NCI-H187 (cell line): ENCODE data around the gene ELAPOR2.
"Not testable (repeated sequence)": the region's sequence is repeated elsewhere in the genome, so short reads cannot be mapped to it uniquely, and the experiment has no call there.

ENCODE experiments used
- DNase-seq, 2 experiments: peaks; one replicate each; lab custom pipeline; 2025; lab: John Stamatoyannopoulos, UW

Gene ELAPOR2

DNA sequence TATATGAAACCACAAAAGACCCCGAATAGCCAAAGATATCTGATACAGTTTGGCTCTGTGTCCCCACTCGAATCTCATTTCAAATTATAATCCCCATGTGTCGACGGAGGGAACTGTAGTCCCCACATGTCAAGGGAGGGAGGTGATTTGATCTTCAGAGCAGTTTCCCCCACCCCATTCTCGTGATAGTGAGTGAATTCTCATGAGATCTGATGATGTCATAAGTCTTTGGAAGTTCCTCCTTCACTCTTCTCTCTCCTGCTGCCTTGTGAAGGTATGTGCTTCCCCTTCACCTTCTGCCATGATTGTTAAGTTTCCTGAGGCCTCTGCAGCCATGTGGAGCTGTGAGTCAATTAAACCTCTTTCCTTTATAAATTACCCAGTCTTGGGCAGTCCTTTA lies 13.0 kb downstream of the ELAPOR2 start:
- no peak for DNase-seq

DNA sequence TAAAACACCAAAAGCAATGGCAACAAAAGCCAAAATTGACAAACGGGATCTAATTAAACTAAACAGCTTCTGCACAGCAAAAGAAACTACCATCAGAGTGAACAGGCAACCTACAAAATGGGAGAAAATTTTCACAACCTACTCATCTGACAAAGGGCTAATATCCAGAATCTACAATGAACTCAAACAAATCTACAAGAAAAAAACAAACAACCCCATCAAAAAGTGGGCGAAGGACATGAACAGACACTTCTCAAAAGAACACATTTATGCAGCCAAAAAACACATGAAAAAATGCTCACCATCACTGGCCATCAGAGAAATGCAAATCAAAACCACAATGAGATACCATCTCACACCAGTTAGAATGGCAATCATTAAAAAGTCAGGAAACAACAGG lies 14.7 kb downstream of the ELAPOR2 start:
- DNase-seq = not testable (repeated sequence)

GRCh38 chr7:87041586-87041985 lies 17.9 kb downstream of the ELAPOR2 start:
- DNase-seq = not testable (repeated sequence)

- not testable (repeated sequence) for DNase-seq
Observed at GRCh38 chr7:87039691-87040299, 19.7 kb downstream of the ELAPOR2 start.

DNA sequence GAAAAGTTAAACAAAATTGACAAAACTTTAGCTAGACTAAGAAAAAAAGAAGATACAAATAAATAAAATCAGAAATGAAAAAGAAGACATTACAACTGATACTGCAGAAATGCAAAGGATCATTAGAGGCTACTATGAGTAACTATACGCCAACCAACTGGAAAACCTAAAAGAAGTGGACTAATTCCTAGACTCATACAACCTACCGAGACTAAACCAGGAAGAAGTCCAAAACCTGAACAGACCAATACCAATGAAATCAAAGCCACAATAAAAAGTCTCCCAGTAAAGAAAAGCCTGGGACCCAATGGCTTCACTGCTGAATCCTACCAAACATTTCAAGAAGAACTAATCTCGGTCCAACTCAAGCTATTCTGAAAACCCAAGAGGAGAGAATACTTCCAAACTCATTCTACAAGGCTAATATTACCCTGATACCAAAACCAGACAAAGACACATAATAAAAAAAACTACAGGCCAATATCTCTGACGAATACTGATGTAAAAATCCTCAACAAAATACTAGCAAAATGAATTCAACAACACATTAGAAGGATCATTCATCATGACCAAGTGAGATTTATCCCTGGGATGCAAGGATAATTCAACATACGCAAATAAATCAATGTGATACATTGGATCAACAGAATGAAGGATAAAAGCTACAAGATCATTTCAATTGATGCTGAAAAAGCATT lies 20.3 kb downstream of the ELAPOR2 start:
- DNase-seq = no peak

GRCh38 chr7:87036985-87037384 lies 22.5 kb downstream of the ELAPOR2 start:
- DNase-seq = peak; percentile 35 to 49

- no peak for DNase-seq
Observed at GRCh38 chr7:87032604-87033339, 26.7 kb downstream of the ELAPOR2 start.

DNA sequence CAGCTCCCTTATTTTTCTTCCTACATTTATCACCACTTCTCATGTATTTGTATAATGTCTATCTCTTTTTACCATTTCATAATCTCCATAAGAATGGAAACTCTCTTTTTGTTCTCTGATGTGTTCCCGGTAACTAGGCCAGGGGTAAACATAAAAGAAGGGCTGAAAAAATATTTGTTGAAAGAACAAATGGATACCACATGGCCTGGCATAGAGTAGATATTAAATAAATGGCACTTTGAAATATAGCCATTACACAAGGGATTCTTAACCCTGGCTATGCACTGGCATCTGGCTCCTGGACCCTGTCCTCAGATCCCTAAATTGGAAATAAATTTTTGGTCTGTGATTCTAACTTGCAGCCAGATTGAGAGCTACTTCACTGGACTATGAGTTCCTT lies 30.4 kb downstream of the ELAPOR2 start:
- DNase-seq = no peak

- DNase-seq = no peak
Observed at GRCh38 chr7:87028636-87029035, 30.8 kb downstream of the ELAPOR2 start.

DNA sequence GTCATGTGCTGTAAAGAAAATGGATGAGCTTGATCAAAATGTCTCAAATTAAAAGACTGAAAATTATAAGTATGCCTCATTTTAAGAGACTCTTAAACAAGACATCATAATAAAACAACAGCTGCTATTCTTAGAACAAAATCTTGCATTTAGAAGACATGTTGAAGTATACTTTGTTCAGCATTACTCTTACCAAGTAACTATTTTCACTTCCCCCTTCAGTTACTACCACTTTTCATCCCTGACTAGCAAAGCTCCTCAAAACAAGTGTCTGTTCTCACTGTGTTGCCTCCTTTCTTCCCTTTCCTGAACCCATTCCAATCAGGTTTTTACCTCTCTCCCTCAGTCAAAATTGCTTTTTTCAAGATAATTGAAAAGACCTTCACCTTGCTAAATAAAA lies 31.6 kb downstream of the ELAPOR2 start:
- DNase-seq = no peak

- no peak for DNase-seq
Observed at GRCh38 chr7:87021285-87021684, 38.2 kb downstream of the ELAPOR2 start.

DNA sequence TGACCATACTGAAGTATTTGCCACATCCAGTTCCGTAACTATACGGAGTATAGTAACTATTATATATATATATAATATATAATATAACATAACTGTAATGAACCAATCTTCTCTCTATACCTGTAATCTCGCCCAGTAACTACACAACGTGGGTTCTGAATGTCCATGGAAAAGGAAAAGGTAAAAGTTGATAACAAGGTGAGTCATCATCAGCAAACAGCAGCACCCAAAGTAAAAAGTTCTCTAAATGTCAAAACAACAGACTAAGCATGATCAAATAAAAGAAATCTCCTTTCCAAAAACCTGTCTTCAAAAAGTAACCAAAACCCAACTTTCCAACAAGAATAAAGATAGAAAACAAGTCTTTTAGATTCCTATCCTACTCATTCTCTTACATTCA lies 42.8 kb downstream of the ELAPOR2 start:
- no peak for DNase-seq

- DNase-seq = no peak
Observed at GRCh38 chr7:87013840-87014190, 45.6 kb downstream of the ELAPOR2 start.

GRCh38 chr7:87013136-87013839 lies 46.2 kb downstream of the ELAPOR2 start:
- no peak for DNase-seq
